EL (cell line): ENCODE data around the gene WDR54.
"Not testable (repeated sequence)": the region's sequence is repeated elsewhere in the genome, so short reads cannot be mapped to it uniquely, and the experiment has no call there.

ENCODE experiments used
- DNase-seq: peaks from one replicate; pipeline ENCODE4 v3.0.0-alpha.2; 2016

The WDR54 gene

GRCh38 chr2:74458132-74458937 lies 36.8 kb downstream of the WDR54 start, which contains the start of gene WBP1:
TSS of gene WBP1 (plus strand) at chr2:74458438. CDS start at chr2:74458603, 165 bp downstream.
- peak; percentile 100 for DNase-seq

- DNase-seq: no peak
These were observed 37.4 kb downstream of the WDR54 start for GRCh38 chr2:74458938-74459363.

- DNase-seq: not testable (repeated sequence)
These were observed 38.1 kb downstream of the WDR54 start for GRCh38 chr2:74459503-74460118.

- not testable (repeated sequence) for DNase-seq
These were observed 38.7 kb downstream of the WDR54 start for GRCh38 chr2:74460187-74460586.

GRCh38 chr2:74461187-74462053 lies 39.9 kb downstream of the WDR54 start:
- DNase-seq: no peak

GRCh38 chr2:74462054-74462785 lies 40.7 kb downstream of the WDR54 start:
- DNase-seq: no peak

DNA sequence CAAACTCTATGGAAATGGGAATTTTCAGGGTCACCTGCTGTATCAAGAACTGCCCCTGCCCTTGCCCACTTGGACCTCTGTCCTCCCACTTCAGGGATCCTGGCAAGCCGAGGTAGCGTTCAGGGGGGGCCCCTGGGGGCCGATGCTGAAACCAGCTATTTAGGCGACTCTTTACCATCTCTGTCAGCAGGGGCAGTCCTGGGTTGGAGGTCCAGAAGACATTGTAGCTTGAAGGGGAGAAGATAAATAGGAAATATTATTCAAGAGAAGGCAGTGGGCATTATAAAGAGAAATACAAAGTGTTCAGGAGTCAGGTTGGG lies 41.2 kb downstream of the WDR54 start:
- DNase-seq: no peak

GRCh38 chr2:74464406-74464805 lies 42.9 kb downstream of the WDR54 start:
- no peak for DNase-seq

GRCh38 chr2:74470742-74471141 lies 49.2 kb downstream of the WDR54 start:
- not testable (repeated sequence) for DNase-seq

DNA sequence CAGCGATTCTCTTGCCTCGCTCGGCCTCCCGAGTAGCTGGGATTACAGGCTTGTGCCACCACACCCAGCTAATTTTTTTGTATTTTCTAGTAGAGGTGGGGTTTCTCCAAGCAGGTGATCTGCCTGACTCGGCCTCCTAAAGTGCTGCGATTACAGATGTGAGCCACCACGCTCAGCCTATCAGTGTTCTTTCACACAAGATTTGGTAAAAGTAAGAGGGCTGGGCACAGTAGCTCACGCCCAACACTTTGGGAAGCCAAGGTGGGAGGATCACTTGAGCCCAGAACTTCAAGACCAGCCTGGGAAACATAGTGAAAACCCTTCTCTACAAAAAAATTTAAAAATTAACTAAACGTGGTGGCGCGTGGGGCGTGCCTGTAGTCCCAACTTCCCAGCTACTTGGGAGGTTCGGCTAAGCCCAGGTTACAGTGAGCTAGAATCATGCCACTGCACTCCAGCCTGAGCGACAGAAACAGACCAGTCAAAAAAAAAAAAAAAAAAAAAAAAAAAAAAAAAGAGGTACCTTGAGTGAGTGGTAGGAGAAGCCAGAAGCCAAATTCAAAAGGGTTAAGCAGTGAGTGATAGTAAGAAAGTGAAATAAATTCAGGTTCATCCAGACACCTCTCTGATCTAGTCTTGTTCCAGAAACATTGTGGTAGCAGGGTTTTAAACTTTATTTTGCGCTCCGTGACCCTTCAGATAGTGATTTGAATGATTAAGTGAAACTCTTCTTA lies 50.0 kb downstream of the WDR54 start:
- DNase-seq: no peak

DNA sequence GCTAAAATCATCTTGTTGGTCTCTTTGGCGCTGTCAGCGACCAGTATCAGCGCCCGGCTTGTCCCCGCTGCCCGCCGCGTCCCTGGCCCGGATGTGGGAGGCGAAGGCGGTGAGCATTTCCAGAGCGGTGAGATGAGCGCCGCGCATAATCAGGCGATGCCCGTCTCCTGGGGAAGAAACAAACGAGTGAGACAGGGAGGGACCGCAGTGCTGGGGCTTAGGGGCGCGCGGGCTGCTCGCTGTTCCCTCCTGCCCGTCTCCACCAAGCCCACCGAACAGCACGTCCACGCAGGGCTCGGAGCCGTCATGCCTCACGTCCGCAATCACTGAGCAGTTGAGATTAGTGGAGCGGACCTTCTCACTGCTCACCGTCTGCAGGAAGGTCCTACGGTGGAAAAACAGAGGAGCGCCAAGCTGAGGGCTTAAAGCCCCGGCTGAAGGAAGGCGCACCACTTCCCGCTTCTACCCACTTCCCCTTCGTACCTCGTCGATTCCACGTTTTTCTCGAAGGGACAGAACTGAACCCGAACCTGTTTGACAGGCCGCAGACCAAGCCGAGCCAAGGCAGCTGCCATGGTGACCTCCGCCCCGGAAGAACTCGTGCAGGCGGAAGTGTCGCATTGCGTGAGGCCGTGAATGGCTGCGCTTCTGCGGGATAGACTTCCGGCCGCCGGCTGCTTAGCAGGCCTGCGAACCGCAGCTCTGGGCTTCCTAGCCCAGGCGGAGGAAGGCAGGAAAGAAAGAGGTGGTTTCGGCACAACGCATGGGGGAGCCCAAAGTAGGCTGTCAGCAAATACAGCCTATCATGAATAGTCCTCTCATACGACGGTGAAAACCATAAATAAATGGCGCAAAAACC lies 50.8 kb downstream of the WDR54 start, which contains the start of gene MRPL53:
TSS of gene MRPL53 (minus strand) at position 595 of the 859 bp plus-strand sequence. CDS start at position 575, 20 bp downstream.
- DNase-seq: peak; percentile 93

DNA sequence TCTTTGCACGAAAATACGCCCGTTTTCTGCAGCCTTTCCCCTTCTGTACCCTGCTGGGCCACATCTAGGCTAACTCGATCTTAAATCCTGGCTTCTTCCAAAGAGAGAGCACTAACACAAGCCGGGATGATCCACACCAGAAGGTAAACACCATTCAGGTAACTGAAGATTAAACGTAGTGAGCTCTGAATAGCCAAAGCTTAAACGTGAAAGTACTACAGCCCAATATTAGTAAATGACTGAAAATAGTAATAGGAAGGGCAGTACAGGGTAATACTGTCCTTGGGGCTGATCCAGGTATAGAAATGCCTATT lies 51.4 kb downstream of the WDR54 start:
- no peak for DNase-seq

- no peak for DNase-seq
These were observed 53.0 kb downstream of the WDR54 start for GRCh38 chr2:74474481-74474880.

GRCh38 chr2:74474899-74475298 lies 53.4 kb downstream of the WDR54 start:
- no peak for DNase-seq
